Measurements from ENCODE around the gene ATP1A2. TPM values are rescaled to one million over a fixed set of nuclear protein-coding genes. Genes with fewer than 3 reads are reported as not detected.

ATP1A2 gene
- not detected for polyA plus RNA-seq (ENCODE audit: low read depth in 6 of 6)

DNA sequence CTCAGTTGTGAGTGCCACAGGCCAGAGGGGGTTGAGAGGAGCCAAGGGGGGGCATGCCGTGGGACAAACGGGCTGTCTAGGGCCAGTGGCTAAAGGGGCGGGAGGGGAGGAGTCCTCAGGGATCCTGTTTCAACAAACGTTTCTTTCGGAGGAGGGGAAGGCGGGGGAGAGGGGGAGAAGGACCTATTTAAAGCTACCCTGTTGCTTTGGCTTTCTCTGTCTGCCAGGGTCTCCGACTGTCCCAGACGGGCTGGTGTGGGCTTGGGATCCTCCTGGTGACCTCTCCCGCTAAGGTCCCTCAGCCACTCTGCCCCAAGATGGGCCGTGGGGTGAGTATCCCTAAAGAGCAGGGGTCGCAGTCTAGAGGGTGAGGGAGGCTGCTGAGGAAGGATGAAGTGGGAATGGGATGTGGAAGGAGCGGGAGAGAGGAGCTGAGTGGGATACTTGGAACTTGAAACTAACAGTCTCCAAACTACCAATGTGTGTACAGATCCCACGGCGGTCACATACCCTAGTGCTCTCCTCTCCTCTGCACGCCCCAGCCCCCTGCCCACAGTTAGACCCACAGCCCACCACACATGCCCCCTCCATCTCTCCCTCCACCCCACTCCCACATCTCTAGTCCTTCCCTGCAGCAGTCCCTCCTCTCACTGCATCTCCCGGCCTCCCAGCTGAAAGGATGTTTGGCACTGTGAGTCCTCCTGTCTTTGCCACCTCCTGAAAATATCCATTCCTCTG, at the start of gene ATP1A2:
Gene ATP1A2 (plus strand): TSS at position 215 of the 738 bp plus-strand sequence. CDS start 103 bp downstream, at position 318.
- peaks cover 16 to 50% (median 42%) of the 10 kb centered on the region in 3 donors for H3K27me3 Mint-ChIP-seq
- peak within 1 kb of the TSS in 1 of 6 donors; percentile 32 for H3K27ac Mint-ChIP-seq
- DNase-seq, result no peak
- H3K36me3 Mint-ChIP-seq, result no peaks in the 10 kb centered on the region
- peak within 1 kb of the TSS in 1 of 8 donors; percentile 29 for H3K4me3 Mint-ChIP-seq
- no peaks in the 10 kb centered on the region for H3K9me3 Mint-ChIP-seq
- ATAC-seq (ENCODE audit: low read depth in 2 of 2), result no peak
- no peaks in the 10 kb centered on the region for H3K4me1 Mint-ChIP-seq

- Mint-ChIP-seq H3K27ac (peak overlapping the region in 2 of 6 donors; percentile 41 to 84), H3K36me3 (no peaks in the 10 kb centered on the region), H3K4me3 (peak overlapping the region in 1 of 8 donors; percentile 31), H3K9me3 (no peaks in the 10 kb centered on the region), H3K4me1 (peaks cover 15 to 24% (median 16%) of the 10 kb centered on the region in 3 donors), H3K27me3 (peaks cover 49 to 81% (median 68%) of the 10 kb centered on the region in 3 donors)
- no peak for DNase-seq
- no peak for ATAC-seq (ENCODE audit: low read depth in 2 of 2)
These were observed 48.5 kb upstream of the ATP1A2 start for GRCh38 chr1:160066829-160067745.

- no peaks in the 10 kb centered on the region for H3K36me3 Mint-ChIP-seq
- peak overlapping the region in 1 of 8 donors; percentile 40 for H3K4me3 Mint-ChIP-seq
- H3K27ac Mint-ChIP-seq, result no peak overlapping the region
- H3K4me1 Mint-ChIP-seq, result peaks cover 15 to 24% (median 16%) of the 10 kb centered on the region in 3 donors
- ATAC-seq (ENCODE audit: low read depth in 2 of 2) (no peak), DNase-seq (no peak)
- H3K9me3 Mint-ChIP-seq, result no peaks in the 10 kb centered on the region
- peaks cover 50 to 77% (median 72%) of the 10 kb centered on the region in 3 donors for H3K27me3 Mint-ChIP-seq
These were observed 47.3 kb upstream of the ATP1A2 start for GRCh38 chr1:160068225-160068624.

DNA sequence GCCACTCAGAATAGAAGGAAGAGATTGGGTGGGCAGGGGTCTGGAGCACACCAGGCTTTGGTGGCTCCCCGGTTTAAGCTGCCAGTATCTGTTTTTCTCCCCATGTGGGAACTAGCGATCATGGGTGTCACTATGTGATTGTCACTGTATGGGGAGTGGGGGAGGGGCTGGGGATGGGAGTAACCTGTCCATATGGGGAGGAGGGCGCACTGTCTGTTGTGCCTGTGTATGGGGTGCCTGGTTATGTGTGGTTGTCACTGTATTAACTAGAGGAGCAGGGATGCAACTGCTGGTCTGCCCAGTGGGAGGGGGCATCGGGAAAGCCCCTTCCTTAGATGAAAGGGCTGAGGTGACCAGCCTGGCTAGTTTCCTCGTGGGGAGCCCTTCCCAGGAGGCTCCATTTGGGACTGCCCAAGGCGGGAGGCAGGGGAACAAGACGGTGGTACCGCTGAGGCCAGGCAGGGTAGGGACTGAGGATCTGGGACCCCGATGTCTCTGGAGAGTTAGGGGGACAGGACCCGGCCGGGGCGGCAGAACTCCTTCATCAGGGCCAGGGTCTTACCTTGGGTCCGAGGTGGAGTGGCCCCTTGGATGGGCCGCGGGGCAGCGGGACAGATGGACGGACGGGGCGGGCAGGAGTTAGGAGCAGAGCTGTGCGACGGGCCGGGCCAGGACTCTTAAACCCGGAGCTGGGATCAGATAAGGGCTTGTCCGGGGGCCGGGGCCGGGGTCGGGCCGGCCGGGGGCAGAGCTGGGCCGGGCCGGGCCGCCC, 45.9 kb upstream of the ATP1A2 start, which contains the start of gene KCNJ10:
Gene KCNJ10 (minus strand): TSS at position 701 of the 772 bp plus-strand sequence. CDS start 27,628 bp downstream, outside the sequence.
- H3K9me3 Mint-ChIP-seq, result no peaks in the 10 kb centered on the region
- H3K4me1 Mint-ChIP-seq, result peaks cover 15 to 24% (median 16%) of the 10 kb centered on the region in 3 donors
- DNase-seq (no peak), ATAC-seq (ENCODE audit: low read depth in 2 of 2) (peak in 1 of 2 donors; percentile 3)
- peak within 1 kb of the TSS; percentile 86 to 94 (median 90) for H3K4me3 Mint-ChIP-seq
- H3K36me3 Mint-ChIP-seq, result no peaks in the 10 kb centered on the region
- peaks cover 40 to 80% (median 75%) of the 10 kb centered on the region in 3 donors for H3K27me3 Mint-ChIP-seq
- peak within 1 kb of the TSS in 5 of 6 donors; percentile 58 to 75 (median 65) for H3K27ac Mint-ChIP-seq

GRCh38 chr1:160070243-160071163, 45.1 kb upstream of the ATP1A2 start:
- DNase-seq (peak; percentile 70), ATAC-seq (ENCODE audit: low read depth in 2 of 2) (peak; percentile 94 to 97)
- Mint-ChIP-seq H3K27ac (peak overlapping the region in 3 of 6 donors; percentile 0 to 73 (median 58)), H3K36me3 (no peaks in the 10 kb centered on the region), H3K4me1 (peaks cover 15 to 24% (median 16%) of the 10 kb centered on the region in 3 donors), H3K27me3 (peaks cover 34 to 79% (median 76%) of the 10 kb centered on the region in 3 donors), H3K4me3 (peak overlapping the region; percentile 86 to 94 (median 90)), H3K9me3 (no peaks in the 10 kb centered on the region)

- H3K4me3 Mint-ChIP-seq, result peak overlapping the region in 1 of 8 donors; percentile 62
- no peak overlapping the region for H3K27ac Mint-ChIP-seq
These were observed 44.3 kb upstream of the ATP1A2 start for GRCh38 chr1:160071289-160071688.

DNA sequence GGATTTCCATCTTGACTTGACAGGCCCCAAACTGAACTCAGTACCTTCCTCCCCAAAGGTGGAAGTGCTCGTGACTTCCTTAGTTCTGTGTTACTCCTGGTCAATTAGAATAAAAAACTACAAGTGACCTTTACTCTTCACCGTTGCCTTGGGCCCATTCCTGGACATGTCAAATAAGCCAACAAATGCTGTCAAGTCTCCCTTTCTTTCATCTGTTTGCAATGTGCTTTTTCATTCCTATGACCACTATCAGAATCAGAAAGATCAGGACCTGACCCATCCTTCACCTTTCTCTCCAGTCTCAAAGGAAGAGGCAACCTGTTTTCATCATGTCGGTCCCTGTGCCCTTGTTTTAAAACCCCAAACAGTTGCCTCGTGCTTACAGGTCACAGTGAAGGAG, 40.7 kb upstream of the ATP1A2 start:
- Mint-ChIP-seq H3K27me3 (peaks cover 46 to 73% (median 71%) of the 10 kb centered on the region in 3 donors), H3K36me3 (no peaks in the 10 kb centered on the region), H3K27ac (peak overlapping the region in 1 of 6 donors; percentile 71), H3K9me3 (no peaks in the 10 kb centered on the region), H3K4me1 (peaks cover 10 to 16% (median 16%) of the 10 kb centered on the region in 3 donors), H3K4me3 (no peak overlapping the region)
- no peak for DNase-seq
- ATAC-seq (ENCODE audit: low read depth in 2 of 2), result no peak

More at GRCh38 chr1:160071289-160071688, 44.3 kb upstream of the ATP1A2 start:
- Mint-ChIP-seq H3K9me3 (no peaks in the 10 kb centered on the region), H3K36me3 (no peaks in the 10 kb centered on the region), H3K27me3 (peaks cover 33 to 79% (median 74%) of the 10 kb centered on the region in 3 donors), H3K4me1 (peaks cover 15 to 24% (median 16%) of the 10 kb centered on the region in 3 donors)
- ATAC-seq (ENCODE audit: low read depth in 2 of 2), result no peak
- DNase-seq, result no peak

- DNase-seq (no peak), ATAC-seq (ENCODE audit: low read depth in 2 of 2) (no peak)
- Mint-ChIP-seq H3K27ac (peak overlapping the region in 1 of 6 donors; percentile 81), H3K27me3 (peaks cover 48 to 73% (median 69%) of the 10 kb centered on the region in 3 donors), H3K9me3 (no peaks in the 10 kb centered on the region), H3K4me3 (no peak overlapping the region), H3K4me1 (peaks cover under 1 to 9% (median 8%) of the 10 kb centered on the region in 3 donors), H3K36me3 (no peaks in the 10 kb centered on the region)
These were observed 39.7 kb upstream of the ATP1A2 start for GRCh38 chr1:160075836-160076235.

DNA sequence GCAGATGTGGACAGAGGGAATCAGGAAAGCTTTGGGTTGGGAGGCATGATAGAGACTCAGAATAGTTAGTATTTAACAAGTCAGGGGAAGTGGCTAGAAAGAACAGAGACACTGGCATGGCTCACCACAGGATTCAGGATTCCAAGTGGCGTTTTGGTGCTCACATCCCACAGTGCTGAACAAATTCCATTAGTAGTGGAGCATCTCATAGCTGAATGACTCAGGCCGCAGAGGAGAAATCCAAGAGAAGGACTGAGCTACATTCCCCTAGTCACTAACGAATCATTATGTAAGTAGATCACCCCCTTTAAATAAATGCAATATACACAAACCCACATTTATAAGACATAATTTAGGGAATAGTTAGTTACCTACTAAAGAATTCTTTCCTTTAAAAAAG, 39.3 kb upstream of the ATP1A2 start:
- ATAC-seq (ENCODE audit: low read depth in 2 of 2) (no peak), DNase-seq (no peak)
- Mint-ChIP-seq H3K36me3 (no peaks in the 10 kb centered on the region), H3K4me1 (peaks cover 0 to 7% (median 5%) of the 10 kb centered on the region in 3 donors), H3K4me3 (no peak overlapping the region), H3K9me3 (no peaks in the 10 kb centered on the region), H3K27me3 (peaks cover 48 to 73% (median 71%) of the 10 kb centered on the region in 3 donors), H3K27ac (peak overlapping the region in 1 of 6 donors; percentile 6)

DNA sequence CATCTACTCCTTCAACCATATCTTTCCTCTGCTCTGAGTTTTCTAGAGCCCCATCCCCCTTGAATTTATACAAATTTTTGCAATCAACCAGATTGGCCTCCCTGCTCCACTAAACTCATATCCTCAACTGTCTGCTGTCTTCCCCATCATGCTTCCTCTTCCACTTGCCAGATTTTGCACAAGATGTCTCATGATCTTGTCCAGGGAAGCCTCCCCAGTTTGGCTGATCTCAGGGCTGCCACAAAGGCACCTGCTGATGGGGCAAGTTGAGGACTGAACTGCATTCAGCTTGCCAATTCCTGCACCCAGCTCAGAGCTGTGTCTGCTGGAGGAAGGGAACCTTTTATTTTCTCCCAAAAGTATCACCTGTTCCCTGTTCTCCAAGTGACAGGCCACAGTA, 38.1 kb upstream of the ATP1A2 start:
- Mint-ChIP-seq H3K4me3 (peak overlapping the region in 1 of 8 donors; percentile 4), H3K9me3 (no peaks in the 10 kb centered on the region), H3K27me3 (peaks cover 49 to 74% (median 73%) of the 10 kb centered on the region in 3 donors), H3K36me3 (no peaks in the 10 kb centered on the region), H3K27ac (no peak overlapping the region), H3K4me1 (peaks cover 0 to 5% (median 0%) of the 10 kb centered on the region in 3 donors)
- peak in 1 of 2 donors; percentile 13 for ATAC-seq (ENCODE audit: low read depth in 2 of 2)
- DNase-seq, result no peak

GRCh38 chr1:160078512-160079195, 36.9 kb upstream of the ATP1A2 start:
- peaks cover 57 to 79% (median 77%) of the 10 kb centered on the region in 3 donors for H3K27me3 Mint-ChIP-seq
- H3K36me3 Mint-ChIP-seq, result no peaks in the 10 kb centered on the region
- H3K27ac Mint-ChIP-seq, result no peak overlapping the region
- DNase-seq (peak; percentile 43), ATAC-seq (ENCODE audit: low read depth in 2 of 2) (peak; percentile 82 to 89)
- no peak overlapping the region for H3K4me3 Mint-ChIP-seq
- H3K9me3 Mint-ChIP-seq, result no peaks in the 10 kb centered on the region
- peaks cover 0 to 5% (median 5%) of the 10 kb centered on the region in 3 donors for H3K4me1 Mint-ChIP-seq

All from naive B cell (primary cell).